IMR-90 (cell line): ENCODE data around the gene PLXDC2. TPM values are rescaled to one million over a fixed set of nuclear protein-coding genes. Genes with fewer than 3 reads are reported as not detected.

ENCODE experiments used
- ATAC-seq: fragments of 200-7000 bp; cut with Tn5 transposase; 2 replicates; pipeline ENCODE4 v1.9.1; 2020; ENCODE audit warnings: low read depth, mild to moderate bottlenecking, moderate library complexity
- BruUV-seq: library from RNA; stranded (reverse); fragments of 400-500 nt; replicated peaks from 2 replicates; lab custom pipeline; 2021; lab: Mats Ljungman, UMichigan
- CTCF ChIA-PET: fragments of 300-600 bp; formaldehyde crosslinking; extraction: SDS; loops from one replicate; lab custom pipeline; 2021; ENCODE audit warnings: antibody characterized with exemption; lab: Yijun Ruan, JAX
- POLR2A ChIA-PET: fragments of 300-600 bp; sonication (Branson Sonifier 250); formaldehyde crosslinking; loops from one replicate; lab custom pipeline; 2022; ENCODE audit warnings: antibody characterized with exemption; ENCODE audit not compliant: unreplicated experiment; lab: Charles Lee
- DNase-seq: peaks from one replicate; pipeline ENCODE4 v3.0.0; 2013
- H2AFZ ChIP-seq: replicated peaks from 2 replicates; pipeline ENCODE3; 2013; ENCODE audit warnings: low read length, mild to moderate bottlenecking; ENCODE audit not compliant: poor library complexity
- H2AK5ac ChIP-seq: 2 replicates; pipeline ENCODE4 v1.6.1; 2013; ENCODE audit warnings: low read depth, low read length, inconsistent platforms
- H2AK9ac ChIP-seq: replicated peaks from 2 replicates; pipeline ENCODE3; 2013; ENCODE audit warnings: mild to moderate bottlenecking, low read depth, low read length, moderate library complexity; ENCODE audit not compliant: poor library complexity
- H2BK120ac ChIP-seq: 2 replicates; pipeline ENCODE4 v1.6.1; 2013; ENCODE audit warnings: low read depth, low read length, inconsistent platforms
- H2BK15ac ChIP-seq: 3 replicates; pipeline ENCODE4 v1.6.1; 2013; ENCODE audit warnings: low read depth, low read length, inconsistent platforms
- H2BK20ac ChIP-seq: 2 replicates; pipeline ENCODE4 v1.6.1; 2013; ENCODE audit warnings: low read depth, mild to moderate bottlenecking, inconsistent platforms, low read length, moderate library complexity
- H2BK5ac ChIP-seq: 2 replicates; pipeline ENCODE4 v1.6.1; 2013; ENCODE audit warnings: mild to moderate bottlenecking, low read depth, low read length, inconsistent platforms; ENCODE audit not compliant: poor library complexity, severe bottlenecking
- H3K14ac ChIP-seq: replicated peaks from 2 replicates; pipeline ENCODE4 v1.6.1; 2013; ENCODE audit warnings: low read depth, low read length, inconsistent platforms
- H3K18ac ChIP-seq: 2 replicates; pipeline ENCODE4 v1.6.1; 2013; ENCODE audit warnings: low read depth, low read length, control low read depth
- H3K23ac ChIP-seq: 2 replicates; pipeline ENCODE4 v1.6.1; 2013; ENCODE audit warnings: low read depth, low read length, inconsistent platforms
- H3K27ac ChIP-seq: 2 replicates; pipeline ENCODE4 v1.5.1; 2013; ENCODE audit warnings: mild to moderate bottlenecking, control low read depth, low read length; ENCODE audit not compliant: insufficient read depth
- H3K27me3 ChIP-seq: 2 replicates; pipeline ENCODE4 v1.6.1; 2013; ENCODE audit warnings: low read length; ENCODE audit not compliant: control insufficient read depth, insufficient read depth
- H3K36me3 ChIP-seq: 2 replicates; pipeline ENCODE4 v1.6.1; 2013; ENCODE audit warnings: low read length, mixed read lengths; ENCODE audit not compliant: control insufficient read depth, insufficient read depth
- H3K4ac ChIP-seq: 2 replicates; pipeline ENCODE4 v1.6.1; 2013; ENCODE audit warnings: low read depth, low read length, inconsistent platforms
- H3K4me1 ChIP-seq: 2 replicates; pipeline ENCODE4 v1.6.1; 2013; ENCODE audit warnings: low read length, mixed read lengths; ENCODE audit not compliant: control insufficient read depth, insufficient read depth
- H3K4me2 ChIP-seq: 2 replicates; pipeline ENCODE4 v1.6.1; 2013; ENCODE audit warnings: low read depth, mild to moderate bottlenecking, control low read depth, low read length, moderate library complexity
- H3K4me3 ChIP-seq: 2 replicates; pipeline ENCODE4 v1.5.1; 2013; ENCODE audit warnings: low read depth, mild to moderate bottlenecking, control low read depth, low read length, moderate library complexity; ENCODE audit not compliant: insufficient read depth
- H3K56ac ChIP-seq: 2 replicates; pipeline ENCODE4 v1.6.1; 2013; ENCODE audit warnings: low read length, inconsistent platforms; ENCODE audit not compliant: insufficient read depth; ENCODE audit errors: extremely low read depth
- H3K79me1 ChIP-seq, 2 experiments: 2 replicates each; pipeline ENCODE4 v1.6.1; 2013; ENCODE audit warnings: low read length in 2 of 2, inconsistent platforms in 1 of 2, low read depth in 1 of 2
- H3K9ac ChIP-seq: 2 replicates; pipeline ENCODE4 v1.6.1; 2013; ENCODE audit warnings: low read depth, low read length, control low read depth
- H3K9me1 ChIP-seq: 2 replicates; pipeline ENCODE4 v1.6.1; 2013; ENCODE audit warnings: low read length, inconsistent platforms; ENCODE audit not compliant: insufficient read depth
- H3K9me3 ChIP-seq: 2 replicates; pipeline ENCODE4 v1.6.1; 2013; ENCODE audit warnings: low read length; ENCODE audit not compliant: control insufficient read depth, insufficient read depth
- H4K20me1 ChIP-seq: 2 replicates; pipeline ENCODE4 v1.6.1; 2013; ENCODE audit warnings: low read length, inconsistent platforms; ENCODE audit not compliant: insufficient read depth
- H4K5ac ChIP-seq: 2 replicates; pipeline ENCODE4 v1.6.1; 2013; ENCODE audit warnings: mild to moderate bottlenecking, low read depth, low read length, control low read depth
- H4K8ac ChIP-seq, 2 experiments: 2 replicates each; pipeline ENCODE4 v1.6.1; 2013; ENCODE audit warnings: low read depth in 2 of 2, low read length in 2 of 2, control low read depth in 1 of 2, inconsistent platforms in 1 of 2
- H4K91ac ChIP-seq: 2 replicates; pipeline ENCODE4 v1.6.1; 2013; ENCODE audit warnings: low read depth, low read length, inconsistent platforms; ENCODE audit not compliant: insufficient read depth
- CEBPB ChIP-seq: IDR thresholded peaks from 2 replicates; pipeline ENCODE4 v1.6.1; 2012; ENCODE audit warnings: low read depth, low read length, improper control_type of control experiment
- NFE2L2 ChIP-seq: fragments of 150-350 bp; IDR thresholded peaks from 2 replicates; pipeline ENCODE4 v1.6.1; 2016; ENCODE audit warnings: low read depth, mild to moderate bottlenecking, low read length
- RCOR1 ChIP-seq: IDR thresholded peaks from 2 replicates; pipeline ENCODE4 v1.6.1; 2012; ENCODE audit warnings: mild to moderate bottlenecking, low read length, improper control_type of control experiment; ENCODE audit not compliant: insufficient replicate concordance
- SMC3 ChIP-seq: fragments of 150-350 bp; IDR thresholded peaks from 2 replicates; pipeline ENCODE4 v1.6.1; 2016; ENCODE audit warnings: low read depth, mild to moderate bottlenecking, antibody characterized with exemption, low read length, moderate library complexity
- WGBS, 2 experiments: methylation state at CpG; one replicate each; pipeline versions ENCODE4 v1.1.5 to v1.1.7; 2013; ENCODE audit warnings: missing lambda C conversion rate in 2 of 2; ENCODE audit not compliant: insufficient read length in 1 of 2; ENCODE audit errors: extremely low coverage in 2 of 2; 5-methylcytosine and 5-hydroxymethylcytosine counted together
- dilution Hi-C: fragments of 300-500 bp; cut with HindIII; formaldehyde crosslinking; loops from one replicate; pipeline ENCODE4 v1.14.3; 2018; ENCODE audit warnings: low sequenced_read_pairs; ENCODE audit not compliant: unreplicated experiment
- in situ Hi-C: fragments of 300-500 bp; cut with MboI; formaldehyde crosslinking; loops from 3 replicates; pipeline ENCODE4 v1.14.3; 2019; ENCODE audit warnings: low sequenced_read_pairs, inconsistent platforms, mixed read lengths
- intact Hi-C: fragments of 100-400 bp; cut with micrococcal nuclease; formaldehyde crosslinking; loops from 2 replicates; pipeline ENCODE4 v1.10.0; 2022
- polyA plus RNA-seq, 3 experiments: library from polyadenylated mRNA; depleted of rRNA; stranded (reverse); fragments of >200 nt; gene quantifications; 2 replicates each; pipeline ENCODE4 v1.2.3, GENCODE V29; 2012; ENCODE audit warnings: low replicate concordance in 1 of 3
- total RNA-seq: library from RNA; depleted of rRNA; stranded (reverse); fragments of >200 nt; gene quantifications from 2 replicates; pipeline ENCODE4 v1.2.3, GENCODE V29; 2012

Gene PLXDC2
- total and polyA plus RNA-seq, 2 of the 4 experiments (the other 2 are of a cell fraction), result 3.2 to 6.1 TPM

- Histone ChIP-seq H3K23ac (no peak overlapping the region), H2AK5ac (no peak overlapping the region), H3K14ac (no peak overlapping the region), H4K5ac (no peak overlapping the region), H4K20me1 (no peaks in the 10 kb centered on the region), H3K36me3 (no peaks in the 10 kb centered on the region), H4K91ac (no peak overlapping the region), H3K4ac (no peak overlapping the region), H3K4me1 (no peaks in the 10 kb centered on the region), H3K9me1 (no peaks in the 10 kb centered on the region), H2BK15ac (no peak overlapping the region), H3K79me1 (no peaks in the 10 kb centered on the region), H4K8ac (no peak overlapping the region), H2BK5ac (no peak overlapping the region), H3K4me2 (no peak overlapping the region), H3K27ac (no peak overlapping the region), H2AK9ac (no peak overlapping the region), H3K27me3 (no peaks in the 10 kb centered on the region), H3K9me3 (no peaks in the 10 kb centered on the region), H2BK20ac (no peak overlapping the region), H3K56ac (no peak overlapping the region), H2BK120ac (no peak overlapping the region), H2AFZ (no peak overlapping the region), H3K18ac (no peak overlapping the region), H3K4me3 (no peak overlapping the region), H3K9ac (no peak overlapping the region)
- no peak for TF ChIP-seq CEBPB
- TF ChIP-seq NFE2L2, result no peak
- no peak for TF ChIP-seq RCOR1
- TF ChIP-seq SMC3, result no peak
- DNase-seq (no peak), ATAC-seq (no peak)
- dilution Hi-C loops (no loop called here), in situ Hi-C loops (no loop called here), intact Hi-C loops (no loop called here)
- no CpG with 5 or more reads among the region's 2 CpGs for WGBS, 2 experiments
- BruUV-seq, result no TSS peak
- ChIA-PET CTCF (no interaction called here), POLR2A (no interaction called here)
Observed at GRCh38 chr10:20170661-20171060, 354.4 kb downstream of the PLXDC2 start.
